Jurkat, Clone E6-1 (cell line): Measurements from ENCODE around the gene OR2A5. TPM values are rescaled to one million over a fixed set of nuclear protein-coding genes. Genes with fewer than 3 reads are reported as not detected.
"Not testable (repeated sequence)": the region's sequence is repeated elsewhere in the genome, so short reads cannot be mapped to it uniquely, and the experiment has no call there.

Experiments used
- DNase-seq: peaks from one replicate; pipeline ENCODE4 v3.0.0-alpha.2; 2011; ENCODE audit warnings: low read depth, low spot score
- H3K4me3 ChIP-seq: 2 replicates; pipeline ENCODE4 v1.5.1; 2011; ENCODE audit warnings: mild to moderate bottlenecking, low read length, control low read depth, moderate library complexity
- polyA plus RNA-seq: library from polyadenylated mRNA; unstranded; fragments of >200 nt; gene quantifications from one replicate; pipeline ENCODE4 v1.2.1, GENCODE V29; 2012; ENCODE audit warnings: missing spikeins; ENCODE audit not compliant: insufficient read length, insufficient read depth

Gene OR2A5, protein sequence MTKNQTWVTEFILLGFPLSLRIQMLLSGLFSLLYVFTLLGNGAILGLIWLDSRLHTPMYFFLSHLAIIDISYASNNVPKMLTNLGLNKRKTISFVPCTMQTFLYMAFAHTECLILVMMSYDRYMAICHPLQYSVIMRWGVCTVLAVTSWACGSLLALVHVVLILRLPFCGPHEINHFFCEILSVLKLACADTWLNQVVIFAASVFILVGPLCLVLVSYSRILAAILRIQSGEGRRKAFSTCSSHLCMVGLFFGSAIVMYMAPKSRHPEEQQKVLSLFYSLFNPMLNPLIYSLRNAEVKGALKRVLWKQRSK
- polyA plus RNA-seq = not detected

DNA sequence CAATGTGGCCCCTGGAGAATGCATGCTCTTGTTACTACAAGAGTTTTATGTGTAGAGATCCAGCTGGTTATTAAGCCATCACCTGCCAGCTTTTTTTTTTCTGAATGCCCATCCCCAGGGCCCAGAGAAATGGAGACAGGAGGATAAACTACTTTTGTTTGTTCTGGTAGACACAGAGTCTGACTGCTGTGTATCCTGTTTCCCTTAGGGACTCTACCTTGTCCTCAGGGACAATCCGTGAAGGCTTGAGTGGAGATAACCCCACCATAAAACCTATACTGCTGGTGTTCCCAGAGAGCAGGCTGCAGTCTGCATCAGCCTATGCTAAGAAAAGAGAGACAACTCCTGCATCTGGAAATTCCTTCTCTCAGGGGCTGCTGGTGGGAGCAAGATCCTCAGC, at the start of gene OR2A5:
Gene OR2A5 (plus strand): TSS at position 301 of the 400 bp plus-strand sequence. CDS start 1,454 bp downstream, outside the sequence.
- no peak within 1 kb of the TSS for H3K4me3 ChIP-seq
- DNase-seq = no peak

DNA sequence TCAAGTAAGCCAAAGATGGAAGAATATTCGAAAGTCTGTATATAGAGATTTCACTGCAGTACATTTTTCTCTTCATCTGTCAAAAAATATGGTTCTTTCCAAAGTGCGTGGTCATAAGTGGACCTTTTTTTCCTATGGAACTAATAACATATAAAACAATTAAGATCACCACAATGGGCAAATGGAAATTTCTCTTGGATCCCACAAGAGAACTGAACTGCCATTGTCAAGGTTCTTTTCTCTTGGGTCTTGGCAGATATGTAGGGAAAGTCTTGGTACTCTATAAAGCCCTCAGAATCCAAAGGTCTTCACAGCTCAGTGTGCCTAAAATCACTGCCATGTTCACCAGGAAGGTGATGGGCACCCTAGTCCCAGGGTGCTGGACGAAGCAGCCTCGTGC, 48.7 kb upstream of the OR2A5 start, which contains the start of gene OR6B1:
Gene OR6B1 (plus strand): TSS at position 301 of the 400 bp plus-strand sequence. CDS start 3,677 bp downstream, outside the sequence.
- DNase-seq = no peak
- H3K4me3 ChIP-seq = no peak within 1 kb of the TSS

DNA sequence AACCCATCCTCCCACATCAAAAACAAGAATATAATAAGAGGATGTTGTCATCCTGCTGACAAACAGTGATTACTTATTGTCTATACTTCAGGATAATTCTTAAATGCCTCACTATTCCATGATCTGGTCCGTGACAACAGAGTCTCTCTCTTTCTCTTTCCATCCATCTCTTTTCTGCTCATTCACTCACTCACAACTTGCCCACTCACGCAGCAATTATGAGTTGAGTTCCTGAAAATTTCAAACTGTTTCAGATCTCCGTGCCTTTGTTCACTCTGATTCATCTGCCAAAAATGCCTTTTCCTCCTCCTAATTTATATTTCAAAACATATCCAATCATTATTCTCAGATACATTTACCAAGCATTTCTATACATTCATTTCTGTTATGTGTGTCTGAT, 47.2 kb upstream of the OR2A5 start:
- no peak for DNase-seq
- H3K4me3 ChIP-seq = no peak overlapping the region

DNA sequence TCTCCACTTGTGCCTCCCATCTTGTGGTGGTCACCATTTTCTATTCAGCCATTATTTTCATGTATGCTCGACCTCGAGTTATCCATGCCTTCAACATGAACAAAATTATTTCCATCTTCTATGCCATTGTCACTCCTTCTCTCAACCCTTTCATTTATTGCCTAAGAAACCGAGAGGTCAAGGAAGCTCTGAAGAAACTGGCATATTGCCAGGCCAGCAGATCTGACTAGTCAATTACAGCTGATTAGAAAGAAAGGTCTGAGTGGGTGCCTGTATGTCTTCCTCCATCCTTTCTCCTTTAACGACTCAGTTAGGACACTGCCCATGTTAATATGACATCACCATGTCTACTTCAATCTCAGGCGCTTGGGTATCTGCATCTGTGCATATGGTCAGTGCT, 44.0 kb upstream of the OR2A5 start:
- DNase-seq = no peak
- H3K4me3 ChIP-seq = no peak overlapping the region

DNA sequence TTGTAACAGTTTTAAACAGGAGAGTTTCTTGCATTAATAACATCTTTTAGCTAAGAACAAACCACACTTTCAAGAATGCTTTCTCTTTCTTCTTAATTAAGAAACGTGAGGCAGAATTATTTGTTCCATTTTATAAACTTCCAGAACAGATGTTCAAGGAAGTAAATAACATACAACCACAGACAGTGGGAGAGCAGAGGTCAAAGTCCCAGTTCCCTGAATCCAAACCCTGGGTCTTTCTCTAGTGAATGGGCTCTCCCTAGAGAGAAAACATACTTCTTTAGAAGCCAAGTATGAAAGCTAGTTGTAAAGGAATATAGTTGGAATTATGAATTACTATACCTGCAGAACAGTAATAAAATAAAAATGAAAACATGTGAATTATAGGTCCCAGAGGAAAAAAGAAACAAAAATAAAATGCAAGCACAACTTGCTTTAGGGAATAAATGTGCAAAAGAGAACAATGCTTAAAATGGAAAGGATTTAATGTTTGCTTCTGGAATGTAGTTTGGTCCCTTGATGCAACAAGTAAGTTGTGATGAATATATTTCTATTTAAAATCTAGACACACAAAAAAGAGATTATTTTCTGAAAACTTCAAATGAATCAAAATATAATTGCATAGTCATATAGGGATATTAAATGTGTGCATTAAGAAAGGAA, 42.6 kb upstream of the OR2A5 start:
- H3K4me3 ChIP-seq = no peak overlapping the region
- no peak for DNase-seq

DNA sequence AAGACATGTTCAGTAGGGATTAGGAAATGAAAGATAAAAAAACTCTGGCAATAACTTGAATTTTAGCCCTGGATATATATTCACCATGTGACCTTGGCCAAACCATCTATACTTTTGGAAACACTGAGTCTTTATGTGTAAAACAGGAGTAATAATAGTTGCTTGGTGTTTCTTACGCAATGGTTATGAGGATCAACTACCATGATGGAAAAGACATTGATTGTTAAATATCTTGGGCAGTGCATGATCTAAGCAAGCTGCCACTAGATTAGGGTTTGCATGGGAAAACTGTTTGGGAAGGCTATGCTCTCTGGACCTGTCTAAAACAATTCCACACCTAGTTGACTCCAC, 42.1 kb upstream of the OR2A5 start:
- DNase-seq = no peak
- no peak overlapping the region for H3K4me3 ChIP-seq

DNA sequence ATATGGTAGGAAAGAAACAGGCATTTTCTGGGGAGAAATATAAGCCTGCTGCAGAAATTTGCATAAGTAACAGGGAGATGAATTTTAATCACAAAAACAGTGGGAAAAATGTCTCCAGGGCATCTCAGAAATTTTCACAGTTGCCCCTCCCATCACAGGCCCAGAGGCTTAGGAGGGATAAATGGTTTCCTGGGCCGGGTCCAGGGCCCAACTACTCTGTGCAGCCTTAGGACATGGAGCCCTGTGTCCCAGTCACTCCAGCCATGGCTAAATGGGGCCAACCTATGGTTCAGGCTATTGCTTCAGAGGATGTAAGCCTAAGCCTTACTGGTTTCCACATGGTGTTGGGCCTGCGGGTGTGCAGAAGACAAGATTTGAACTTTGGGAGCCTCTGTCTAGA, 39.4 kb upstream of the OR2A5 start:
- DNase-seq = no peak
- no peak overlapping the region for H3K4me3 ChIP-seq

DNA sequence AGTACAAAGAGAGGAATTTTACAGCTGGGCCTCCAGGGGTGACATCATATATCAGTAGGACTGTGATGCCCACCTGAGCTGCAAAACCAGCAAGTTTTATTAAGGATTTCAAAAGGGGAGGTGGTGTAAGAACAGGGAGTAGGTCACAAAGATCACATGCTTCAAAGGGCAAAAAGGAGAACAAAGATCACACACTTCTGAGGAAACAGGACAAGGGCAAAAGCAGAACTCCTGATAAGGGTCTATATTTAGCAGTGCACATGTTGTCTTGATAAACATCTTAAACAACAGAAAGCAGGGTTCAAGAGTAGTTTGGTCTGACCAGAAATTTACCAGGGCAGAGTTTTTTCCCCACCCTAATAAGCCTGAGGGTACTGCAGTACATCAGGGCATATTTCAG, 38.7 kb upstream of the OR2A5 start:
- not testable (repeated sequence) for H3K4me3 ChIP-seq, DNase-seq

DNA sequence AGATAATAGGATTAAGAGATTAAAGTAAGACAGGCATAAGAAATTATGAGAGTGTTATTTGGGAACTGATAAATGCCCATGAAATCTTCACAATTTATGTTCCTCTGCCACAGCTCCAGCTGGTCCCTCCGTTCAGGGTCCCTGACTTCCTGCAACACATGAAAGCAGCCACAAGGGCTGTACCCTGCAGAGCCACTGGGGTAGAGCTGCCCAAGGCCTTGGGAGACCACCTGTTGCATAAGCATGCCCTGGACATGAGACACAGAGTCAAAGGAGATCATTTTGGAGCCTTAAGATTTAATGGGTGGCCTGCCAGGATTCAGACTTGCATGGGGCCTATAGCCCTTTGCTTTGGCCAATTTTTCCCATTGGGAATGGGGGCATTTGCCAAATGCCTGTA, 37.9 kb upstream of the OR2A5 start:
- DNase-seq, H3K4me3 ChIP-seq: not testable (repeated sequence)

DNA sequence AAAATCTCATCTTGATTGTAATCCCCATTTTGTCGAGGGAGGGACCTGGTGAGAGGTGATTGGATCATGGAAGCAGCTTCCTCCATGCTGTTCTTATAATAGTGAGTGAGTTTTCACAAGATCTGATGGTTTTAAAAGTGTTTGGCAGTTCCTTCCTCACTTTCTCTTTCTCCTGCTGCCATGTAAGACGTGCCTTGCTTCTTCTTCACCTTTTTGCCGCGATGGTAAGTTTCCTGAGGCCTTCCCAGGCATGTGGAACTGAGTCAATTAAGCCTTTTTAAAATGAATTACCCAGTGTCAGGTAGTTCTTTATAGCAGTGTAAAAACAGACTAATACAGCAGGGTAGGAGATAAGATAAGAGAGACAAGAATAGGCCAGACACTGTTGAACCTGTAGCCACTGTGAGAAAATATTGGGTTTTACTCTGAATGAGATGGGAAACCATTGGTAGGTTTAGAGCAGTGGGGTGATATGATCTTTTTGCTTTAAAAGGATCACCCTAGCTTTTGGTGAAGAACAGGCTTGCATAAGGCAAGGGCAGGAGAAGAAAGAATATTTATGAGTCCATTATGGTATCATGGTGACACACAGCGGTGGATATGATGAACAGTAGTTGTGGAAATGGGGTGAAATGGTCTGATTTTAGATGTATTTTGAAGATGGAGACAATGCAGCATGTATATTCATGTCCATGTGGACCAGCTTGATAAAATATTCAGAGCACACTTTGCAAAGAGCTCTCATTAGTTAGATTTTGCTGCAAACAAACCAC, 37.1 kb upstream of the OR2A5 start:
- no peak for DNase-seq
- no peak overlapping the region for H3K4me3 ChIP-seq

DNA sequence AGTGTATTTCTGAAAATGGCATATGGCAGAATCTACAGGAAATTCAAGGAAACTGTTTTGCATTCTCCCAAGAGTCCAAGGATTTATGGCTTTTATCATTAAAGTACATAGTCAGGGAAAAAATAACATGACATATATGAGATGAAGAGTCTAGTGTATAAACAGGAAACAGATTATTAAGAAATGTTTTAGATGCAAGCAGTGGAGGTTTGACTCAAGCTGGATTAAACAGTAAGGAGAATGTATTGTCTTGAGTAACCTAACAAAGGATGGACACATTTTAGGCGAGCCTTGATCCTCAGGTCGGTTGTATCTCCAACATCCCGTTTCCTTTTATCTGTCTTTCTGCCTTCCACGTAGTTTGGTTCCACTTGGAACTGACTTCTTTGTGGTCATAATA, 30.7 kb upstream of the OR2A5 start:
- H3K4me3 ChIP-seq = no peak overlapping the region
- DNase-seq = no peak

DNA sequence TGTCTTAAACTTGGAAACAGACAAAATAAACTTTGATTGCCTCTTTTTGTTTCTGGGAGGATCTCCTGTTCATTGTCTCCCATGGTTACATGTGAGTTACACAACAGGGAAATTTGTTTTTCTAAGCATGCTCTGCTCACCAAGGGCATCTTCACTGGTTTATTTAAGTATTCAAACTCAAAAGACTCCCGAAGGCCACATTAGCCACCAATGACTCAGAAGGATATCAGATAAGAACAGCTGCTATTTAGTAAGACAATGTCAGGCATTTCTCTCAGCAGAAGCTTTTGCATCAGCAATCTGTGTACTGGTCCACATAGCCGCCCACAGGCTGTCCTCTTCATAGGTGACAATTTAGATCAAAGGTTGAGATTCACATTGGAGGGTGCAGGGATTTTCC, 29.3 kb upstream of the OR2A5 start:
- DNase-seq = no peak
- no peak overlapping the region for H3K4me3 ChIP-seq

DNA sequence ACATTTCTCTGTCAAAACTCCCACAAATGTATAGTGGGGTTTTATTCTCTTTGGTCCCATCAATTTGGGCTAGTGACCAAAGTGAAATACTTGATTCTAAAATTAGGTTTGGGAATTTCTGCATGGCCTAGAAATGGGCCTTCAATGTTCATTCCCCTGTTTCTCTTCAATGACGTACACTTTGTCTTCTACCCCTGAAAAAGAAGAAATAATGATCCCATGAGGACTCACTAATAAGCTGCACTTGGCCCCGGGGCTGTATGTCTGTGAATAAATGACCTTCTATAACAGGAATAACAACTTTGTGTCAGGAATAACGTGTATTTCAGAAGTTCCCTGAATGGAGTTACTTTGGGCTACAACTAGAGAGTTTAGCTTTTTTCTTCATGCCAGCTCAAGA, 28.4 kb upstream of the OR2A5 start:
- no peak for DNase-seq
- no peak overlapping the region for H3K4me3 ChIP-seq

DNA sequence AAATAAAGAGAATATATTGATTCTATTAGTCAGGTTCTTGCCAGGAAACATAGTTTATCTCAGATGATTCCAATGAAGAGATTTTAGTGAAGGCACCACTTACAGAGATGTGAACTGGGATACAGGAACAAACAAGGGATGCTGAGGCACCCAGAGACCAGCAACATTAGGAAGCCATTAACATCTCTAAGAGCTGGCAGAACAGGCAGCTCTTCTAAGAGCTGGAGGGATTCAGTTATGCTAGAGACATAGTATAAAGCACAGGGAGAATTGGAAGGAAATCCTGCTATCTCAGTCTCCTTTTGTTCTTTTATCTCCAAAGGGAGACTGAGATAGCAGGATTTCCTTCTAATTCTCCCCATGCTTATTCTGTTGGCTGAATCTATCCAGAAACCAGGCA, 26.6 kb upstream of the OR2A5 start:
- DNase-seq = no peak
- no peak overlapping the region for H3K4me3 ChIP-seq

DNA sequence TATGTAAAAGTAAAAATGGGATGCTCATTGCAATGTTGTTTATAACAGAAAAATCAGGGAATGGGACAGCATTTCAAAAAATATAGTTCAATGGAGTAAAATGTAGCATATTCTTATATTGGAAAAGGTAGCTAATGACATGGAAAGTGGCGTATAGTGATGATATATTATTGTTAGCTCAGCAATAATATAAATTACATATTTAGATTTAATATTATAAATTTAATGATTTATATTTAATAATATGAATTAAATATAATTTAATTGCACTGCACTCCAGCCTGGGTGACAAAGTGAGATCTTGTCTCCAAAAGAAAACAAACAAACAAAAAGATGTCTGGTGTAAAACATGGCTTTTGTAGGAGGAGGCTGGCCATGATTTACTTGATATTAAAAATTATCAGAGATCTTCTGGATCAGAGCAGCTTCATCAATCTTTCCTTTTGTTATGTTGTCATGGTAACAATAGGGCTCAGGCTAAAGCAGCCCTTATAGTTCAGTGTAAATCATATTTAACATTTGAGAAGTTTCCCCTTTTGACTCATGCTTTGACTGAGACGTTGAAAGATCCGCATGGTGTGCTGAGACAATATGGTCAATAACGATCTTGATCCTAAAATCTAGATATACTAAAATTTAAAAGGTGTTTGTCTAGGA, 25.4 kb upstream of the OR2A5 start:
- no peak for DNase-seq
- H3K4me3 ChIP-seq = no peak overlapping the region

DNA sequence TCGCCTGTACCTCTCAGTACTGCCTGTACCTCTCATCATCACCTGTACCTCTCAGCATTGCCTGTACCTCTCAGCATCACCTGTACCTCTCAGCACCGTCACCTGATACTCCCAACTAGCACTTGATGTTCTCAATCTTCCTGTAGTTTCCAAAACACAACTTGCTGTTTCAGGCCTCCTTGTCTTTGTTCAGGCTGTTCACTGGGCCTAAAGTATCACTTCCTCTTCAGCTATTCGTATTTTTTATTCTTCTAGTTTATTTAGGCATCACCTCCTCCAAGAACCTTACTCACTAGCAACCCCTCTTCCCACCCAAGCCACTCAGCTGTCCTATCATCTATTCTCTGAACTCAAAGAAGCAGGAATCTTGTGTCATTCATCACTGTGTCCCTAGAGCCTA, 24.5 kb upstream of the OR2A5 start:
- DNase-seq = no peak

DNA sequence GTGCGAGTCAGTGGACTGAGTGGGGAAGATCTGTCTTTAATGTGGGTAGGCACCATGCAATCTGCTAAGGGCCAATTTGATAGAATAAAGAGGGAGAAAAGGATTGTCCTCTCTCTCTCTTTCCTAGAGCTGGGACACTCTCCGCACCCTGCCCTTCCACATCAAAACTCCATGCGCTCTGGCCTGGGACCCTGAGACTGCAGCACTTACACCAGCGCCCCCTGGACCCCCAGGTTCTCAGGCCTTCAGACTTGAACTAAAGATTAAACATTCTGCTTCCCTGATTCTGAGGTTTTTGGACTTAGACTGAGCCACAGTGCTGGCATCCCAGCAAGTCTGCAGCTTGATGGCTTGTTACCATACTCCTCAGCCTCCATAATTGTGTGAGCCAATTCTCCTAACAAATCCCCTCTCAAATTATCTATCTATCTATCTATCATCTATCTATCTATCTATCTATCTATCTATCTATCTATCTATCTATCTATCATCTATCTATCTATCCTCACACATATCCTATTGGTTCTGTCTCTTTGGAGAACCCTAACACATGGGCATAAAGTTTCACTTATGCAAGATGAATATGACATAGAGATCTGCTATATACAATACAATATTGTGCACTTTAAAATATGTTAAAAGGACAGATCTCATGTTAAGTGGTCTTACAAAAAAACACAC, 22.4 kb upstream of the OR2A5 start:
- DNase-seq = no peak
- H3K4me3 ChIP-seq = no peak overlapping the region

More for the DNA sequence above, 24.5 kb upstream of the OR2A5 start:
- H3K4me3 ChIP-seq = no peak overlapping the region

DNA sequence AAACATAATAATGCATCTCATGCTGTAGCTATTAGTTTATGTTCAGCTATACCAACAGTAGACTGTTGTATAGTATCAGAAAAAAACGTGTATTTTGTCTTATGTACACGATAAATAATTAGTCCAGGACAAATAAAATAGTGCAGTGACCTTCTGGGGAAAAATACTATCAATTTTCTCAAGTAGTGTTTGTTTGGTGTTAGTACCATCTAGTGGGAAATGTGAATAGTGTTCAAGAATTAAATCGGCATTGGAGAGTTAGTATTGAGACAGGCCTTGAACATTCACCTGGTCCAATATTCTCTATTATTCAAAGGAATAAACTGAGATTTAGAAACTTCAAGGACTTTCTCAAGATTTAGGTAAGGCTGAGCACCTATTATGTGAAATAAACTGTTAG, 21.7 kb upstream of the OR2A5 start:
- no peak overlapping the region for H3K4me3 ChIP-seq
- no peak for DNase-seq

DNA sequence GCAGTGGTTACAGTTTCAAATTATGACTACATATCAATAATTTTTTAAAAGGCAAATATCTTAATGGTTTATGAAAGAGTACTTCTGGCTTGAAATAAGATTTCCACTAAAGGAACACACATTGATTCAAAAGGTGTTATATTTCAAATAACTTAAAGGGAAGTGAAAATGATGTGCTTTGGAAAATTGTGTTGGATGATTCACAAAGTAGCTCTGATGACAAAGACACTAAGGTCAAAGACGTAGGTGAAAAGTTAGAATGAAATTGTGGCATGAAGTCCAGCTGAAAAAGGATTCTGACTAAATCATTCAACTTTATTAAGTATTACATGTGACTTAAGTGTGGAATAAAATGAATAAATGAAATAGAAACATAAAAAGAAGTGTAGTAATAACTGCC, 20.8 kb upstream of the OR2A5 start:
- H3K4me3 ChIP-seq = no peak overlapping the region
- no peak for DNase-seq
